ENCODE results near the gene NRG3. TPM values are rescaled to one million over a fixed set of nuclear protein-coding genes. Genes with fewer than 3 reads are reported as not detected.

NRG3 gene
- total and polyA plus RNA-seq, 2 of the 8 experiments (the other 6 are each of a cell fraction or from before 2014, with no cell fraction given) = 4.2 to 5.0 TPM

DNA sequence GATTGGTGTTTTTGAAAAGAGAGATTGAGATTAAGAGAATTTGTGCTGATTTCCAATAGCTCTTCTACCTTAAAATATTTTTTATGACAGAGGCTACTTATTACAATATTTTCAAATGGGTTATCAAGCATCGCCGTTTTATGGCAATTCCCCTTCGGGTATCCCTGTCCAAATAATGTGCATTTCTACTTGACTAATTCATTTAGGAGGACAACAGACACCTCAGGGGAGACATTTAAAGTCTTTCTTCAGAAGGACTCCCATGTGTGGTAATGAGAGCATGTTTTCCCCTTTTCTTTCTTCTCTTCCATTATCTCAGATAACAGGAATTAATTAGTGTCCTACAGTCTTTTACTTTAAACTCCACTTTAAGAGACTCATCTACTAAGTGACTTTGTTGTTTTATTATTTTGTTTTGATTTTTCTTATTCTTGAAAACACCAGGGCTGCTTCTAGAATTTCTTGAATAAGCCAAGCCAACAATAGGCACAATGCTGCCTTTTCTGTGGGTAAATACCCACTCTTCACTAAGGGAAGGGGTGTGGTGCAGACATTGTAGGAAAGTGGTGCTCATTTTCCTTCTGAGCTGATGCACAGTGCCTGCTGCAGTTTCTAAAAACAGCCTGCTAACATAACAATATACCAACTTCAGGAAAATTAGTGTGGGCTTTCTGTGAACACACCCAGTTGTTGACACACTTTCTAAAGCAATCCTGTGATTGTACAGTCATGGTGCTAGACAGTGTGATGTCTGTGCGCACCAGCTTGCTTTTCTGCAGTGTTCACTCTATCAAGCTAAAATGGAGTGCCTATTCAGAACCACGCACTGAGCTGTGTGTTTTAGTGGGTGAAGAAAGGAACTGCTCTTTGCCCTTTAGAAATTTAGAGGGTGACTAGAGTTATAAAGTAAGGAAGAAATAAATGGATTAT lies 597.7 kb downstream of the NRG3 start (continued):
- TF ChIP-seq POLR2AphosphoS5 (IDR thresholded peaks at IDR 0.05; ENCODE audit: low read depth, low read length) (no peak), RNF2 (IDR thresholded peaks at IDR 0.05; ENCODE audit: borderline replicate concordance, low read depth, low read length, missing control alignments, poor library complexity, severe bottlenecking) (no peak), SIRT6 (IDR thresholded peaks at IDR 0.05; ENCODE audit: low read length) (no peak), TAF7 (optimal IDR thresholded peaks at IDR 0.05; ENCODE audit: borderline replicate concordance, low read depth, low read length) (no peak), KDM1A (IDR thresholded peaks at IDR 0.05; ENCODE audit: borderline replicate concordance, low read length) (no peak), POU5F1 (IDR thresholded peaks at IDR 0.05; ENCODE audit: low read depth, low read length) (no peak), BCL11A (IDR thresholded peaks at IDR 0.05; ENCODE audit: low read depth in 2 of 2, low read length in 2 of 2) (no peak), NRF1 (IDR thresholded peaks at IDR 0.05; ENCODE audit: low read depth, low read length) (no peak)
